Renal pelvis (tissue), 4 donors: ENCODE measurements around the gene UAP1L1. TPM values are rescaled to one million over a fixed set of nuclear protein-coding genes. Genes with fewer than 3 reads are reported as not detected.

Experiments
- DNase-seq: peaks from one replicate; pipeline ENCODE4 v3.0.0-alpha.2; 2013
- polyA plus RNA-seq, 3 donors: library from polyadenylated mRNA; unstranded; fragments of 120-200 nt; gene quantifications; one replicate each; pipeline ENCODE4 v1.2.1, GENCODE V29; 2013; ENCODE audit not compliant: insufficient read length in 3 of 3

The UAP1L1 gene
- polyA plus RNA-seq, 3 donors, result 5.4 to 8.6 (median 6.3) TPM

DNA sequence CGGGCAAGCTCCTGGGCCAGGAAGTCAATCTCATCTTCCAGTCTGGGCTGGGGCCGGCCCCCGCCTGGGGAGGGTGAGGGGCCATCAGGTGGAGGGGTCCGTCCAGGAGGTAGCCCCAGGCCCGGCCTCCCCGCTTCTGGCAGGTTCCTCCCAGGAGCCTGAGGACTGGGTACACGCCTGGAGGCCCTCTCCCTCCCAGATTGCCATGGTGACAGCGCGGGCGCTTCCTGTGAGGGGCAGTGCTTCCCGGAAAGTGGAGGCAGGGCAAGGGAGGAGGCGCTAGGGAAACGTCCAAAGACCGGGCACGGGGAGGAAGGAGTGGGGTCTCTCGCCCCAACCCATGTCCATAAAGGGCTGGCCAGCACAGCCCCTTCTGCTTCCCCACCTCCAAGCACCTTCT lies 36.2 kb upstream of the UAP1L1 start:
- DNase-seq, result no peak

DNA sequence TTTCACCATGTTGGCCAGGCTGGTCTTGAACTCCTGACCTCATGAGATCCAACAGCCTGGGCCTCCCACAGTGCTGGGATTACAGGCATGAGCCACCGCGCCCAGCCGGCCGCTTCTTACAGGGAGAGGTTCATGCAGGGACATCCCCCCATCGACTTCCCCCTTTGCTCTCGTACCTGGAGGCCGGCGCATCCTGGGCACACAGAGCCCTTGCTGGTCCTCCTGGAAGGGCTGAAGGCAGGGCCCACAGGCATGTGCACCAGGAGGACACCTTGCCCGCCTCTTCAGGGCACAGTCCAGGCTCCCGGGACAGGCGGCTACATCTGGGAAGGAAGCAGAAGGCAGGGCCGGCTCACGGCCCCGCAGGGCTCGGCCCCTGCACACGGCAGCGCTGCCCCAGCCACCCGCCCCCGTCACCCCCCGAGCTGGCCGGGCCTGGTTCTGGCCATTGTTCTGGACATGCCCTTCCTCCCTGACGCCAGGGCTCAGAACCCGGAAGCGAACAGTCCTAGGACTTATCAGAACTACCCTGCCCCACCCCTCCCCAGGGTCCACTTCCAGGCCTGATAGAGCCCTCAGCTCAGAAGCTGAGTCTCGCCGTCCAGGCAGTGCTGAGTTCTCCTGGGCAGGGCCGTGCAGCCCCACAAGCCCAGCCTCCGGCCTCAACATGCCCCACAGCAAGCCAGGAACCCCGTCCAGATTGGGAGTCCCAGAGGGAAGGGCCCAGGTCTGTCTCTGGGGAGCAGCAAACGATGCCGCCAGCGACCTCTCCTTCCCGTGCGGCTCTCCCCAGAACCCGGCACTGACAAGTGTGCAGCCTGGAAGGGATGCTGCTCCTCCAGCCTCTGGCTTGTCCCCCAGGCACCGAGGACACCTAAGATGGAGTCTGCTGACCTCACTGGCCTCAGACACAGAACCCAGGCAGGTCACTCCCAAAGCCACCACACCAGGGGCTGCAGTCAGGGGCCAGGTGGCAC lies 34.3 kb upstream of the UAP1L1 start:
- no peak for DNase-seq

DNA sequence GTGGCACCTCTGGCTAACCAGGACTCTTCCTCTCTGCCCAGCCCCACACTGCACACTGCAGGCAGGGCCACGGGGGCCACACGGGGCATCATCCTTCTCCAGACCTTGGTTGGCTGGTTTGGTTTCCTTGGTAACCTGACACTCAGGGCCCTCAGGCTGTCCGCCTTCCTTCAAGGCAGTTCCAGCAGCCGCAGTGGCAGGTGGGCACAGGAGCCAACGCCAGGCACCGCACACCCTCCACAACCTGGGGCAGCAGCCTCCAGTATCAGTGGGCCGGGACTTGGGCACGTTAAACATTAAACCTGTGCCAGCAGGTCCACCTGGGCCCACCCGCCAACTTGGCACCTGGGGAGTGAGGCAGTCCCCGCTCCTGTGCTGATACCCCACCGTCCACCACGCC lies 33.3 kb upstream of the UAP1L1 start:
- no peak for DNase-seq

DNA sequence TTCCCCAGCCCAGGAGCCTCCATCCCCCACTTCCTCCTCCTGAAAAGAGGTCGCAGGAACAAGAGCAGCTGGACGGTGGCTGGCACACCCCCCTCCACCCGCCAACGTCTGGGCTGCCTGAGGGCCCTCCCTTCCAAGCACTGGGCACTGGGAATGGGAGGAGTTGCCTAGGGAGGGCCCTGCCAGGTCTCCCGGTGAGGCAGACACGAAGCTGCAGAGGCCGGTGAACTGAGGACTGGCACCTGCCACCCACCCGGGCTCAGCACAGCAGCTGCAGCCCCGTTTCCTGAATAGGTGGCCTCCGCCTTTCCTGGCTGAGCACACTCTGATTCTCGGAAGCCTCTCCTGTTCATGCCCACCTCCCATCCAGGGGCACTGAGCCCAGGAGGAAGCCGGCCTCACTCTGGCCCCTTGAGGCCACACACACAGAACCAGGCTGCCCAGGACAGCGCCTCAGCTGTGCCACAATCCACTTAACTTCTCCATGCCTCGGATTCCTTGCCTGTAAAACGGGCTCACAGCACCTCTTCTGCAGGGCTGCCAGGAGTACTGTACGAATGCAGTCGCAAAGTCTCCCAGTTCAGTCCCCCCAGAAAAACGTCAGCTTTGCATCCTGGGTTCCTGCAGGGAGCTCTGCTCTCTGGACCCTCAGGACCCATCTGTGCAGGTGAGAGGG lies 32.7 kb upstream of the UAP1L1 start:
- no peak for DNase-seq

DNA sequence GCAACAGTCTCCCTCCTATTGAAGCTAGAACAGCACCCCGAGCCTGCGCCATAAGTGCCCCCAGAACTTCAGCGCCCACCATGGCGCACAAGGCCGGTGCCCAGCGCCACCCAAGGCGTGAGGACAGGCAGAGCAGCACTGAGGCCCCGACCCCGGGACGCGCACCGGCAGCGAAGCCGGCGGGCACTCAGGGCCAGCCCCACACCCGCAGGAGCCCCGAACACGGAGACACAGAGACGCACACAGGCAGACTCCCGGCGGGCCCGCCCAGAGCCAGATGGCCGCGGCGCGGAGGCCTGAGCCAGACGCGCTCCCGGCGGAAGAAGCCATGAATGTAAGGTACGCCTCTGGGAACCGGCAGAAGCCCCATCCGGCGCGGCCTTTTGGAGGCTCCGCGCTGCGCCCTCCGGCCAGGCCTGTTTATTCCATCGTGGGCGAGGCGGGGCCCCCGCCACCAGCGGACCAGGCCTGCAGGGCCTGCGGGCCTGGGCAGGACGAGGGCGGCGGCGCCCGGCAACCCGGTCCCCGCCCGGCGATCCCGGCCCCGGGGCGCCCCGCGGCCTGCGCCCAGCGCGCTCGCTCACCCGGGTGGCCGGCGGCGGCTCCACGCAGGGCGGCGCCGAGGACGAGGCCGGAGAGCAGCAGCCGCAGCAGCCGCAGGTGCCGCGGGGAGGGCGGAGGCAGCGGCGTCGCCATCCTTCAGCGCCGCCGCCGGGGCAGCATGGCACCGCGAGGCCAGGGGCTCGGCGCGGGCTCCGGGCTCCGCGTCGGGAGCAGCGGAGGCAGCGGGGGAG lies 31.8 kb upstream of the UAP1L1 start:
- no peak for DNase-seq

DNA sequence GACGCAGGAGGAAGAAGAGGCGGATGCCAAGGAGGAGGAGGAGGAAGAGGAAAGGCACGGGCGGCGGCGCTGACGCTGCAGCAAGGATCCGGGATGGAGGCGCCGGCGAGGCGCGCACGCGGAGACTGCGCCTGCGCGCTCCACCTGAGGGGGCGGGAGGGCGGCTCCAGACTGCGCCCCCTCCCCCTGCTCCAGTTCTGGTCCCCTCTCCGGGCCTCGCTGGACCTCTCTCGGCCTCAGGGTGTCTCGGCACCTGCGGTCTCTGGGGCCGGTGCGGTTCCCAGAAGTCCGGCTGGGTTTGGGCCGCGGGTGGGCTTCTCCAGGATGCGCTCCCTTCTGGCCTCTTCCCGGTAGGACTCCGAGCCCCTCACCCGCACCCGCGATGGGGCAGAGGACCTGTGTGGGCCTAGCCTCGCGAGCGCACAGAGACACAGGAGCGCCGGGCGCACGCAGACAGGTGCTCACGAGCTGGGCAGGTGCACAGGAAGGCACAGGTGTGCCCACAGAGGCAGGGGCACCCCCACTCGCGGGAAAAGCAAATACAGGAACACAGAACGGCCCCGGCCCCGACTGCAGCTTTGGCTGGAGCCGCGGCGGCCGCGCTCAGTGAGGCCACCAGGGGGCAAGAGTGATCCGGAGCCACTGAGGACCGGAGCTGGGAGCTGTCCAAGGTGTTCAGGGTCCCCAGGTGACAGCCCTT lies 31.1 kb upstream of the UAP1L1 start, which contains the start of gene NPDC1:
TSS of gene NPDC1 (minus strand) at position 90 of the 700 bp plus-strand sequence. CDS start 188 bp downstream, outside the sequence.
- DNase-seq, result peak; percentile 80

DNA sequence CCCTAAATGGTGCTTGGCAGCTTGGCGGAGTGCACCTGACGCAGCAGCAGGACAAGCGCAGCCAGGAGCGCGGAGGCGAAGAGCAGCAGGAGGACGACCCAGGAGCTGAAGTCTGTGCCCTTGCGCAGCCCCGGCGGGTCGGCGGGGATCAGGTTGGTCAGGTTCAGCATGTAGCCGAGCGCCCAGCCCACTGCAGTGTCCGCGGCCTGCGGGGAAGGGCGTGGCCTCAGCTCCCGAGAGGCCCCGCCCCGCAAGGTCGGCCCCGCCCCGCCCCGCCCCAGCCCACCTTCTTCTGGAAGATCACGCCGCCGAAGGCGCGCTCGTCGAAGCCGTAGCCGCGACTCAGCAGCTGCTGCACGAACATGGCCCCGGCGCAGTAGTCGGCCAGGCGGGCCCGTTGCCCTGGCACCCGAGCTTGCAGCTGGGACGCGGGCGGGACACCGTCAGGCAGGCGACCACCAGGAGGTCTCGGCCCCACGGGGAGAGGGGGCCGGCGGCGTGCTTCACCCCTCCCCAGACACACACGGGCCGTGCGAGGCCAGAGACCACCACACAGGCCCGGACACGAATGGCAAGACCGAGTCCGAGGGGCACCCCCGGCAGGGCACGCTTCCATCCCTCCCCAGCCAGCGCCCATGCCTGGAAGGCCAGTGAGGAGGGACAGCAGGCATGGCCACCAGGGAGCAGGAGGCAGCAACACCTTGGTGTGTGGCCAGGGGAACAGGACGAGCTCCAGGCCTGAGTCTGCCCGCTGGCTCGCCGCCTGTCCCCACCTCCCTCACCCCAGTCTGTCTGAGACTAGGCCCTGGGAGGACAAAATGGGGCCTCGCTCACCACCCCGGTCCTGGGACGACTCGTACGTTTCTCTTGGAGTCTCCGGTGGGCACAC lies 28.4 kb upstream of the UAP1L1 start:
- no peak for DNase-seq

DNA sequence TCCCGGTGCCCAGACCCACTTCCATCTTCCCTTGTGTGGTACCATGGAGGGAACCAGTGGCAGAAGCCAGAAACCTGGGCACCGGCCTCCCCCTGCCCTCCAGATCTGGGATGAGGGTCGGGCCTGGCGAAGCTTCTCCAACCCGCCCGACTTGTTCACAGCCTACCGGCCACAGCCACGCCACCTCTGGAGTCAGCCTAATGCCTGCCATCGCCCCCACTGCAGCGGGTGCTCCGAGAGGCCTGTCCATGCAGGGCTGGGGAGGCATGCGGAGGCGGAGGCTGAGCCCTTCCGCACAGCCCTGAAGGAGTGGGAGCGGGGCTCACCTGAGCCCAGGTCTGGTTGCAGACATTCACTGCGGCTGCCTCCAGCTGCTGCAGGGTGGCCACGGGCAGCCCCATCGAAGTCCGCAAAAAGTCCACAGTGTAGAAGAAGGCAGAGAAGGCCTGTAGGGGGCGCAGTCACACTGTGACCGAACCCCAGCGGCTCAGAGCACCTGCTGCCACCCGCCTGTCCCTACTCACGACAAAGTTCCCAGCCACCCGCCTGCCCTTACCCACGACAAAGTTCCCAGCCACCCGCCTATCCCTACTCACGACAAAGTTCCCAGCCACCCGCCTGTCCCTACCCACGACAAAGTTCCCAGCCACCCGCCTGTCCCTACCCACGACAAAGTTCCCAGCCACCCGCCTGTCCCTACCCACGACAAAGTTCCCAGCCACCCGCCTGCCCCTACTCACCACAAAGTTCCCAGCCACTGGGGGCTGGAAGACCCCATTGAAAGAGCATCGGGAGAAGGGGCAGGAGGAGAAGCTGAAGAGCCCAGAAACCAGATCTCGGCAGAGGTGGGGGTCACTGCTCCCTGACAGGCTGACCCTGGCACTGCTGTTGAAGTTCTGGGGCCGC lies 27.5 kb upstream of the UAP1L1 start:
- no peak for DNase-seq

DNA sequence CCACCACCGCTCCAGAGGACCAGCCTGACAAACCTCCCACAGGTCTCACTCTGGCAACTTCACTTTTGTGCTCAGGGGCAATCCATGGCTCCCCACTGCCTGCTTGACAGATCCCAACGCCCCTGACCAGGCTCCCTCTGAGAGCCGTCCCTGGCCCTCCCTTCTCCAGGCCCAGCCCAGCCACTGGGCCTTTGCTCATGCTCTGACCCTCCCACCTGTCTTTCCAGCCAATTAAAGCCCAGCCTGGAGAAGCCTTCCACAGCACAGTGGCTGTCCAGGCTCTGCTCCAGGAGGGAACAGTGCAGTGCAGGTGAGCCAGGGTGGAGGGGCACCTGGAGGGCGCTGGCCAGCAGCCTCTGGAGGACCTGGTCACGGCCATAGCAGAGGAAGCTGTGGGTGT lies 26.7 kb upstream of the UAP1L1 start:
- DNase-seq, result no peak

DNA sequence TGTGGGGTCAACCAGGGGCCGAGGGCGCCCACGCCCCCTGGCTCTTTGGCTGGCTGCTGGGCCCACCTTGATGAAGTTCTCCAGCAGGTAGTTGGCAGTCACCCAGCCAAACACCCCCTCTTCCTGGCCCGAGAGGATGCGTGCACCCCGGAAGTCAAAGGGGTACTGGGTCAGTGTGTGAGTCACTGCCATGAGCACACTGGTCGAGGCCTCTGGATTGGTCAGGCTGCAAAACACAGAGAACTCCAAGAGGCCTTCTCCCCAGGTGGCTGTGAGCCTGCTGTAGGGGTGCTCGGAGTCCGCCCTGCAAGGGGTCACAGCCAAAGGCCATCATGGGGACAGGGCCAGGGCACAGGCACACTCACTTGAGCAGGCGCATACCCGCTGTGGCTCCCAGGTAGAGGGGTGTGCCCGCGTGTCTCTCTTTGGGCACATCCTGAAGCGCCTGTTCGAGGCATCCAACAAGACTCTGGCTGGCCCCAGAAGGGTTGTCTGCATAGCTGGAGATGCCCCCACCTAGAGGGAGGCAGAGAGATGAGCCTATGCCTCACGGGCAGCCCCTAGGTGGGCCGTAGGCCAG lies 26.1 kb upstream of the UAP1L1 start:
- no peak for DNase-seq

DNA sequence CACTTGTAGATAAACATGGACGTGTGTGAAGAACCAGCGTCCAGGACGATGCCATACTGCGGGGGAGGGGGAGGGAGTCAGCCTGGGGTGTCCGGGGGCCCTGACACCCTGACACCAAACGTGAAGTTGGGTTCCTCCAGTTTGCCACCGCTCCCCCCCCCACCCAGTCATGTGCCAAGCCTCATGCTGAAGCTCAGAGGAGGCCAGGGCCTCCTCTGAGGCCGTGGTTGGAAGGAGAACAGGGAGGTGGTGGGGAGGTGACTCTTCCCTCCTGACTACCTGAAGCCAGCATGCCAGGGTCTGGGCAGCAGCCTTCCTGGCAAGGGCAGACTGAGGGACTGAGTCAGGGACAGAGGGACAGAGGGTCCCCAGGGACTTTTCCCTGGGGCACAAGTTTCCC lies 25.0 kb upstream of the UAP1L1 start:
- DNase-seq, result no peak

DNA sequence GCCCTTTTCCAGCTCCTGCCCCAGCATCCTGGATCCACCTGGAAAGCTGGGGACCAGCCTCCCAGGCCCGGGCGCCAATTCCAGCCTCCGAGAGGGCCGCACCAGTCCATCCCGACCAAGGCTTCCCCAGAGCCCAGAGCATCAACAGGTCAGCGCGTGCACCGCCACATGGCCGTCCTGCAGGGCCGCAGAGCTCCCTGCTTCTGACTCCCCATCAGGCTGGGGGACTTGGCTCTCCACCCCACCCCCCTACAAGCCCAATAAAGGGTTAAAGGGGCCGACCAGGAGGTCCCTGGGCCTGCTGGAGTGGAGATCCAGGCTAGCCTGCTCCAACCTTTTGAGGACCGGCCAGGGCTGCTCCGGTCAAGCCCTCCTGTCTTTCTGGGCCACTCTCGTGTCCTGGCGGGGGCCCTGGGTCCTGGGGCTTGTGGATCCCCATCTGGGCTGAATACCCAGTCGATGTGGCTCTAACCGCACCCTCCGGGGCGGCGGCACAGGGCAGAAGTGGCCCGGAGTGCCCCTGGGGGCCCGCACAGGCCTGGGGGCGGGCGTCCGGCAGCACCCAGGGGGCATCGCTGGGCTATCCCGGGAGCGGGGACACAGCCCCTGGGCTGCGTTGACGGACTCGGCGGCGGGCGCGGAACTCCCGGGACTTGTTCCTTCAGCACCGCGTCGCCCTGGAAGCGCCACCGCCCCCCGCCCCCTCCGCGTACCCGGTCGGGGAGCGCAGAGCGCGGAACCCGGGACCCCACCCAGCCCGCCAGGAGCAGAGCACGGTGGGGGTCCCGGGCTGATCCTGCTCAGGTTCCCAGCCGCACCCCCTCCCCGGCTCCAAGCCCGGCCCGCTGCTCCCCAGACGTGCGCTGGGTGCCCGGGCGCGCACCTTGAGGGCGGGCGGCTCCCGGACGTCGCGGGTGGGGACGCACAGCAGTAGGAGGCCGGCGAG lies 24.0 kb upstream of the UAP1L1 start:
- no peak for DNase-seq

DNA sequence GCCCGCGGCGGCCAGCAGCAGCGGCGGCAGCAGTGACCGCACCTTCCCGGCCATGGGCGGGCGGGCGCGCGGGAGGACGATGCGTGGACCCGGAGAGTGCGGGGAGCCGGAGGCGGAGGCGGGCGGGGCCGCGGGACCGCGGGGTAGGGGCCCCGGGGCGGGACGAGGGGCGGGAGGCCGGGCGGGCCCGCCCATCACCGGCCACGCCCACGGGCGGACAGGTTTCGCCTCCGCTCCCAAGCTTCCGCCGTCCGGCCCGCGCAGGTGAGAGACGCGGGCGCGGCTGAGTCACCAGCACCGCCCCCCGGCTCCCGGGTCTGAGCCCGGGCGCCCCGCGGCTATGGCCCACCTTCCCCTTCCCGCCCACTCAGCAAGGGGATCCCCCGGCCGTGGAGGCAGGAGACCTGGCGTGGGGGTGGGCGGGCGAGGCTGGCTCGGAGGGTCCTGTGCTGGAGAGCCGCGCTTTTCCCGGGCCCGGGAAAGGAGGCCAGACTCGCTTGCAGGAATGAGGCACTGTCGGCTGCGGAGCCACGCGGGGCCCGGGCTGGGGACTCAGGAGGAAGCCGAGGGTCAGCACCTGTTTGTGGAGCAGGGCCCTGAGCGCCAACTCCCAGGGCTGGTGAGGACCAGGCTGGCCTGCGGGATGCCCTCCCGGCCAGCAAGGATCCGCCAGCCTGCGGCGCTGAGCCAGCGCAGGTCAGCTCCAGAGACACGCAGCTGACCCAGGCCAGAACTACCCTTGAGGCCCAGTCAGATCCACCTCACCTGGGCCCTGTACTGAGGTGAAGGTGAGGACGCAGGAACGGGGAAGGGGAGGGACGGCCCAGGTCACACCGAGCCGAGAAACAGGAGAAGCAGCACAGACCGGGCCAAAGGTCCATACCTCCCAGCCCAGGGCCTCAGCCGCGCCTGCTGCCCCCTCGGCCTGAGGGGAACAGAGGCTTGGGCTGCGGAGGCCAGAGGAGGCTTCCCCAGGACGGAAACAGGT lies 23.1 kb upstream of the UAP1L1 start, which contains the start of gene ENTPD2:
TSS of gene ENTPD2 (minus strand) at position 118 of the 988 bp plus-strand sequence. CDS start at position 54, 64 bp downstream.
- no peak for DNase-seq

DNA sequence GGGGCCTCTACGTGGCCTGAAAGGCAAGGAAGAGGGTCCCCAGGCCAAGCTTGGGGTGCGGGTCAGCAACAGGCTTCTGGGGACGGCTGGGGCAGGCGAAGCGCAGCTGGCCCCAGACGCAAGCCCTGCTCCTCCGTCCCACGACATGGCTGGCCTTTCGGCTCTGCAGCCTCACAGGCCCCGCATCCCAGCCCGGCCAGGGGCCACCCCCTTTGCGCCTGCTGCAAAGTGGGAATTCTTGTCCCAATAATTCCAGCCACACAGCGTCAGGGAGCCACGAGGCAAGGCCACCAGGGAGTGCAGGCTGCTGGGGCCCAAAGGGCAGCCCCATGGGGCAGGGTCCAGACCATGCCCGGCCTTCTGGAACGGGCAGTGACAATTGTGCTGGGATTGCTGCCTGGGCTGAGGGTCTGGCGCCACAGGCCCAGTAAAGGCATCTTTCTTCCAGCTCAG lies 22.4 kb upstream of the UAP1L1 start:
- DNase-seq, result no peak

DNA sequence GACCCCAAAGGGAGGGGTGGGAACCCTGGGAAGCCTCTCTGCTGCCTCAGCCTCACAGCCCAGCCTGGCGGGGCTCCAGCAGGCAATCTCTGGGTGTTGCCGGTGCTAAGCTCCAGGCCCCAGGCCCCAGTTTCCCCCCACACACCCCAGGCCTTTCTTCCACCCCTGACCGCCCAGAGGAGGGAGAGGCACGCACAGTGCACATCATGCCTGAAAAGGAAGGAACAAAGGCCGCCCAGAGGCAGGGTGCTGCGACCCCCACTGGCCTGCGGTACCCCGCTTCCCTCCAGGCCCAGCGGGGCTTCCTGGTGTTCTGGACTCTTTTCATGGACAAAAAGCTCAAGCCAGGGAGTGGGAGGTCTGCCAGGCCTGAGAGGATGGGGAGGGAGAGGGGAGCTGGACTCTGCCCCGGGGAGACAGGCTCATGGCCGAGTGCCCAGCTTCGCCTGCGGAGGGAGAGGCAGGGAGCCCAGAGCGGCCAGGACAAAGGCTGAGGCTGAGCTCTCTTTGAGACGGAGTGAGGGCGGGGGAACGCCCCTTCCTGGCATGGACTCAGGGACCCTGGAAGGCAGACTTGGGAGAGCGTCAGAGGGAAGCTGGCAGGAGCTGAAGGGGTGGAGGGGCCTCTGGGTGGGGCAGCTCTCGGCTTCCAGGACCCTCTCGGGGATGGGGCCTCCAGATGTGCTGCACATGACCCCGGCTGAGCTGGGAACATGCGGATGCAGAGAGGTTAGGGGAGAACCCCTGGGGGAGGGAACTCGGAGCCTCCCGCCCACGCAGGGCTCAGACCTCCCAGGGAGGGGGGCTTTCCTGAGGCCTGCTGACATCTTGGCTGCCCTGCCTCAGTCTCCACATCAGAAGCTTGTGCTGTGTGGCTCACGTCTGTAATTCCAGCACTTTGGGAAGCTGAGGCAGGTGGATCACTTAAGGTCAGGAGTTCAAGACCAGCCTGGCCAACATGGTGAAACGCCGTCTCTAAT lies 21.6 kb upstream of the UAP1L1 start:
- peak; percentile 70 for DNase-seq
